Right lobe of liver (tissue), 6 donors: ENCODE measurements around the gene GRWD1. TPM values are rescaled to one million over a fixed set of nuclear protein-coding genes. Genes with fewer than 3 reads are reported as not detected.

Experiments used
- ATAC-seq, 4 donors: fragments of 200-7000 bp; cut with Tn5 transposase; one replicate each; pipeline ENCODE4 v1.9.1; 2020; ENCODE audit warnings: mild to moderate bottlenecking in 4 of 4, moderate library complexity in 4 of 4
- DNase-seq, 3 donors: peaks; one replicate each; pipeline ENCODE4 v3.0.0-alpha.2; 2020
- H3K27ac ChIP-seq, 3 donors: fragments of 200-600 bp; one replicate each; pipeline ENCODE4 v1.8.0; 2022
- H3K27me3 ChIP-seq, 2 donors: fragments of 200-600 bp; one replicate each; pipeline ENCODE4 v1.8.0; 2022
- H3K36me3 ChIP-seq, 4 donors: fragments of 200-600 bp; sonication (generic) in 1 of 4; one replicate each; pipeline versions ENCODE4 v1.5.1 to v1.8.0; 2017 to 2022; ENCODE audit warnings: control low read depth in 1 of 4
- H3K4me1 ChIP-seq, 4 donors: fragments of 200-600 bp; sonication (generic) in 1 of 4; one replicate each; pipeline versions ENCODE4 v1.5.1 to v1.8.0; 2017 to 2022; ENCODE audit warnings: control low read depth in 1 of 4
- H3K4me3 ChIP-seq, 3 donors: fragments of 200-600 bp; one replicate each; pipeline ENCODE4 v1.8.0; 2022
- H3K9me3 ChIP-seq, 4 donors: fragments of 200-600 bp; sonication (generic) in 1 of 4; one replicate each; pipeline versions ENCODE4 v1.5.1 to v1.8.0; 2017 to 2022; ENCODE audit warnings: control low read depth in 1 of 4
- CTCF ChIP-seq, 4 donors: fragments of 200-600 bp in 3 of 4; fragments of 450-650 bp in 1 of 4; IDR thresholded peaks; one replicate each; pipeline versions ENCODE4 v1.5.1 to v1.8.0; 2016 to 2022; ENCODE audit warnings: antibody characterized with exemption in 4 of 4, mild to moderate bottlenecking in 2 of 4
- POLR2A ChIP-seq: fragments of 450-650 bp; IDR thresholded peaks from one replicate; pipeline ENCODE4 v1.6.1; 2017; ENCODE audit warnings: antibody characterized with exemption, mild to moderate bottlenecking
- WGBS: methylation state at CpG from one replicate; pipeline ENCODE4 v1.1.6; 2018; ENCODE audit warnings: low coverage, low lambda C conversion rate; ENCODE audit not compliant: insufficient coverage; ENCODE audit errors: missing lambda C conversion rate; 5-methylcytosine and 5-hydroxymethylcytosine counted together
- intact Hi-C, 2 donors: fragments of 100-400 bp; cut with DNase I; formaldehyde crosslinking; loops; one replicate each; pipeline versions ENCODE4 v1.11.2 to v1.14.1; 2022
- total RNA-seq, 6 experiments: library from RNA; depleted of rRNA in 2 of 6; stranded (reverse); fragments of >200 nt in 2 of 6; fragmentation: NEBNext Ultra II Directional in 3 of 6; extraction: Animal tissue kit (Norgen Biotek cat#: 25700) in 3 of 6; gene quantifications; one replicate each; pipeline versions ENCODE4 v1.1.0 to v1.2.4, GENCODE V29; 2016 to 2023
- donor health status: DM: no; HTN: yes; CAD: no.
- donor health status: DM: no; HTN: no; CAD: no.
- donor health status: DM: no; HTN: no; CAD: no.
- donor health status: DM: no; HTN: yes; CAD: no.
- donor health status: DM: no; HTN: yes; CAD: no.

The GRWD1 gene
- total RNA-seq, 6 experiments from 2014 or later, result 14.7 to 31.0 (median 17.6) TPM

- Histone ChIP-seq H3K4me3 (peak overlapping the region in 1 of 3 donors; percentile 16), H3K27me3 (peaks cover 0 to 5% of the 10 kb centered on the region in 2 donors), H3K9me3 (no peaks in the 10 kb centered on the region), H3K27ac (no peak overlapping the region), H3K36me3 (peaks cover 0 to 12% (median 3%) of the 10 kb centered on the region in 4 donors), H3K4me1 (peaks cover 0 to 17% (median 8%) of the 10 kb centered on the region in 4 donors)
- no peak for TF ChIP-seq POLR2A
- TF ChIP-seq CTCF (IDR thresholded peaks at IDR 0.05), result no peak
- DNase-seq (no peak), ATAC-seq (no peak)
- intact Hi-C loops, result no loop called here
- WGBS, result 8% methylated on average over 5 of the region's 60 CpGs
These were observed 2.5 kb upstream of the GRWD1 start for GRCh38 chr19:48443256-48443655.

- no peak for DNase-seq
- Histone ChIP-seq H3K27ac (no peak overlapping the region), H3K4me1 (peaks cover 0 to 17% (median 8%) of the 10 kb centered on the region in 4 donors), H3K9me3 (no peaks in the 10 kb centered on the region), H3K27me3 (peaks cover 0 to 5% of the 10 kb centered on the region in 2 donors), H3K36me3 (peaks cover 0 to 17% (median 3%) of the 10 kb centered on the region in 4 donors), H3K4me3 (no peak overlapping the region)
- no CpG with 5 or more reads among the region's 45 CpGs for WGBS
- TF ChIP-seq POLR2A (no peak), CTCF (IDR thresholded peaks at IDR 0.05) (no peak)
- ATAC-seq, result no peak
- intact Hi-C loops, result no loop called here
These were observed 2.1 kb upstream of the GRWD1 start for GRCh38 chr19:48443731-48444128.

- Histone ChIP-seq H3K4me1 (peaks cover 0 to 17% (median 8%) of the 10 kb centered on the region in 4 donors), H3K27ac (no peak overlapping the region)
- TF ChIP-seq CTCF (IDR thresholded peaks at IDR 0.05), result no peak
- TF ChIP-seq POLR2A, result no peak
These were observed 1.5 kb upstream of the GRWD1 start for GRCh38 chr19:48444129-48444935.

GRCh38 chr19:48444936-48445200 is 915 bp upstream of the GRWD1 start:
- WGBS, result 26% methylated on average over 3 of the region's 3 CpGs
- peaks cover 0 to 19% (median 3%) of the 10 kb centered on the region in 4 donors for H3K36me3 ChIP-seq
- ATAC-seq (no peak), DNase-seq (no peak)
- no peaks in the 10 kb centered on the region for H3K9me3 ChIP-seq
- peaks cover 0 to 17% (median 8%) of the 10 kb centered on the region in 4 donors for H3K4me1 ChIP-seq
- H3K27ac ChIP-seq, result peak overlapping the region in 2 of 3 donors; percentile 72 to 87
- intact Hi-C loops, result no loop called here
- TF ChIP-seq POLR2A, result no peak
- TF ChIP-seq CTCF (IDR thresholded peaks at IDR 0.05), result no peak
- peaks cover 0 to 5% of the 10 kb centered on the region in 2 donors for H3K27me3 ChIP-seq
- peak overlapping the region in 2 of 3 donors; percentile 79 to 99 for H3K4me3 ChIP-seq

More at GRCh38 chr19:48444129-48444935, 1.5 kb upstream of the GRWD1 start:
- ATAC-seq, result no peak
- H3K9me3 ChIP-seq, result no peaks in the 10 kb centered on the region
- 13% methylated on average over 19 of the region's 38 CpGs for WGBS
- DNase-seq, result peak in 1 of 3 donors; percentile 48
- peaks cover 0 to 5% of the 10 kb centered on the region in 2 donors for H3K27me3 ChIP-seq
- intact Hi-C loops, result no loop called here
- no peak overlapping the region for H3K4me3 ChIP-seq
- peaks cover 0 to 18% (median 3%) of the 10 kb centered on the region in 4 donors for H3K36me3 ChIP-seq
